Measurements from ENCODE around the gene CELF4.

Gene CELF4

DNA sequence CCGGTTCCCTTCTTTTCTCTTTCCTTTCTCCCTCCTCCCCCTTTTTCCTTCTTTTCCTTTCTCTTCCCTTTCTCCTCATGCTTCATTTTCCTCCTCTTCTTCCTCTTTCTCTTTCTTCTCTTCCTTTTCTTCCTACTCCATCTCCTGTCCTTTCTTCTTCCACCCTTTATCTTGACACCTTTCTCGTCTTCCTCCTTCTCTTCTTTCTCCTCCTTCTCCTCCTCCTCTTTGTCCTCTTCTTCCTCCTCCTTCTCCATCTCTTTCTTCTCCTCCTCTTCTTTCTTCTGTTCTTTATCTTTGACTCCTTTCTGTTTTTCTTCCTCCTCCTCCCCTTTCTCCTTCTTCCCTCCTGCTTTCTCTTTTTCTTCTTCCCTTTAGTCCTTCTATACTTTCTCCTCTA is 53.2 kb downstream of the CELF4 start:
- H3K27ac ChIP-seq, result no peak overlapping the region

DNA sequence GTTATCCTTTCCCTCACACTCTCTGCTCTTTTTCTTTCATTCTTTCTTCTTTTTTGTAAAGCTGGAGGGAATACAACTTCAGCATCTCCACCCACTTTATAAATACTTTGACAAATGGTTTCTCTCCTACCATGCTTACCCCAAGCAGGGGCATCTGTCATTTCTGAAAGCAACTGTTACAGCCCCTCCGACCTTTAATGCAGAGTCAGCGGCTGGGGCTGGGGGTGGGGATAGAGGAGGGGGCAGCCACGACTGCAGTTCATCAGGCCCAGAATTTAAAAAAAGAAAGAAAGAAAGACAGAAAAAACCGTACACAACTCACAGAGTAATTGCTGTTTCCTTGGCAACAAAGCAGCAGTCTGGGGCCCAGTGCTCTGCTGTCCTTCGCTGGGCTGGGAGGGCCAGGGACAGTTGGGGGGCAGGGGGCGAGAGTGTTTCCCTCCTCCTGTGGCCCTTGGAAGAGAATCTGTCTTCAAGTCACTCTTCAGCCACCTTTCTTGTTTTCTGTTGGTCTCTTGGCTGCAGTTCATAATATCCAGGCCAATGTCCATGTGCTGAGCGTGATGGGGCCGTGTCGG is 53.8 kb downstream of the CELF4 start:
- Histone ChIP-seq H3K4me3 (ENCODE audit: low read depth, low read length) (no peak overlapping the region), H3K36me3 (no peaks in the 10 kb centered on the region), H3K9me3 (ENCODE audit: severe bottlenecking) (peaks cover 11% of the 10 kb centered on the region), H3K27ac (no peak overlapping the region), H3K27me3 (ENCODE audit: insufficient read depth, low read depth, severe bottlenecking) (no peaks in the 10 kb centered on the region)
- TF ChIP-seq, protein P1, sequence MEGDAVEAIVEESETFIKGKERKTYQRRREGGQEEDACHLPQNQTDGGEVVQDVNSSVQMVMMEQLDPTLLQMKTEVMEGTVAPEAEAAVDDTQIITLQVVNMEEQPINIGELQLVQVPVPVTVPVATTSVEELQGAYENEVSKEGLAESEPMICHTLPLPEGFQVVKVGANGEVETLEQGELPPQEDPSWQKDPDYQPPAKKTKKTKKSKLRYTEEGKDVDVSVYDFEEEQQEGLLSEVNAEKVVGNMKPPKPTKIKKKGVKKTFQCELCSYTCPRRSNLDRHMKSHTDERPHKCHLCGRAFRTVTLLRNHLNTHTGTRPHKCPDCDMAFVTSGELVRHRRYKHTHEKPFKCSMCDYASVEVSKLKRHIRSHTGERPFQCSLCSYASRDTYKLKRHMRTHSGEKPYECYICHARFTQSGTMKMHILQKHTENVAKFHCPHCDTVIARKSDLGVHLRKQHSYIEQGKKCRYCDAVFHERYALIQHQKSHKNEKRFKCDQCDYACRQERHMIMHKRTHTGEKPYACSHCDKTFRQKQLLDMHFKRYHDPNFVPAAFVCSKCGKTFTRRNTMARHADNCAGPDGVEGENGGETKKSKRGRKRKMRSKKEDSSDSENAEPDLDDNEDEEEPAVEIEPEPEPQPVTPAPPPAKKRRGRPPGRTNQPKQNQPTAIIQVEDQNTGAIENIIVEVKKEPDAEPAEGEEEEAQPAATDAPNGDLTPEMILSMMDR (IDR thresholded peaks at IDR 0.05; ENCODE audit: low read depth, low read length), result no peak
- DNase-seq, result no peak

More for the DNA sequence above, 53.2 kb downstream of the CELF4 start:
- Histone ChIP-seq H3K36me3 (no peaks in the 10 kb centered on the region), H3K4me3 (ENCODE audit: low read depth, low read length) (no peak overlapping the region), H3K27me3 (ENCODE audit: insufficient read depth, low read depth, severe bottlenecking) (no peaks in the 10 kb centered on the region), H3K9me3 (ENCODE audit: severe bottlenecking) (peaks cover 11% of the 10 kb centered on the region)
- no peak for DNase-seq
- TF ChIP-seq, protein P1 (IDR thresholded peaks at IDR 0.05; ENCODE audit: low read depth, low read length), result no peak

DNA sequence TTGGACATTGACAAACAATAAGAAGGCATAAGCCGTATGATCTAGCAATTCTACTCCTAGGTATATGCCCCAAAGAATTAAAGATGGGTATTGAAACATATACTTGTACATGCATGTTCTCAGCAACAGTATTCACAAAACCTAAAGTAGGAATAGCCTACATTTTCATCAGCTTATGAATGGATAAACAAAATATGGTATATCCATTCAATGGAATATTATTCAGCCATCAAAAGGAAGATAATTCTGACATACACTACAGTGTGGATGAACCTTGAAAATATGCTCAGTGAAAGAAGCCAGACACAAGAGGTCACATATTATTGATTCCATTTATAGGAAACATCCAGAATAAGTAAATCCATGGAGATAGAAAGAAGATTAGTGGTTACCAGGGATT is 56.0 kb downstream of the CELF4 start:
- H3K4me3 ChIP-seq (ENCODE audit: low read depth, low read length), result no peak overlapping the region
- TF ChIP-seq, protein P1 (IDR thresholded peaks at IDR 0.05; ENCODE audit: low read depth, low read length), result no peak
- peaks cover 11% of the 10 kb centered on the region for H3K9me3 ChIP-seq (ENCODE audit: severe bottlenecking)
- no peak overlapping the region for H3K27ac ChIP-seq
- no peaks in the 10 kb centered on the region for H3K27me3 ChIP-seq (ENCODE audit: insufficient read depth, low read depth, severe bottlenecking)
- DNase-seq, result no peak
- H3K36me3 ChIP-seq, result no peaks in the 10 kb centered on the region

DNA sequence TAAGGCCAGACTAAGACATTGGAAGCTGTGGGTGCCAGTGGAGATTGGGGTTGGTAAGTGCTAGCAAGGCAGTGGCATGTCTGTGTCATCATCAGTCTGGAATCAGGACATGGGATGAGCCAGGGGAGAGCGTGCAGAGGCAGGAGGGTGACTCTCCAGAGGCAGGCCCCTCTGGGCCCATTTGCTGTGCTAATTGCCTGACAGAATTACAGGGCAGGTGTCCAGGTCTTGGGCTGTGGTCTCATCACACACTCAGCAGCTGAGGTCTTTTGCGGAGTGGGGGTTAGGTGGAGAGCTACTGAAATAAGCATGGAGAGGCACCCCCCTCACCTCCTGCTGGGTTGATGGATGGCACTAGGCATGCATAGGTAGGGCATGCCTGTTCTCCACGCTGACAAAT is 57.4 kb downstream of the CELF4 start:
- H3K27me3 ChIP-seq (ENCODE audit: insufficient read depth, low read depth, severe bottlenecking), result no peaks in the 10 kb centered on the region
- TF ChIP-seq, protein P1 (IDR thresholded peaks at IDR 0.05; ENCODE audit: low read depth, low read length), result no peak
- no peaks in the 10 kb centered on the region for H3K36me3 ChIP-seq
- no peak overlapping the region for H3K4me3 ChIP-seq (ENCODE audit: low read depth, low read length)
- no peak overlapping the region for H3K27ac ChIP-seq
- peaks cover 11% of the 10 kb centered on the region for H3K9me3 ChIP-seq (ENCODE audit: severe bottlenecking)
- DNase-seq, result no peak

DNA sequence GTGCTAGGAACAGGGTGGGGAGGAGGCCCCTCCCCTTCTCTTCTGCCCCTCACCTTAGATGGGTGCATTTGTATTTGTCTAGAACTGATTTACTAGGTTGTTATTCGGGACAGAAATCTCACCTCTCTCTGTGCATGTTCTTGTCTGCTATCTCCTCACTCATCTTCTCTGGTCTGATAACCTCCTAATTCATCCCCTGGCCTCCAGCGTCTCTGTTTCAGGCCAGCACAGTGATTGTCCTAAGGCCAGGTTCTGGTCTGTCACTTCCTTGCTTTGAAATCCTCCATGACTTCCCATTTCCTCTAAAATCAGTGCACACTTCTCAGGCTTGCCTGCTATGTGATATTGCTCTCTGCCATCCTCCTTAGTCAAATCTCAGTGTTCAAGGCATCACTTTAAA is 58.4 kb downstream of the CELF4 start:
- DNase-seq, result no peak
- H3K27me3 ChIP-seq (ENCODE audit: insufficient read depth, low read depth, severe bottlenecking), result no peaks in the 10 kb centered on the region
- H3K9me3 ChIP-seq (ENCODE audit: severe bottlenecking), result peaks cover 11% of the 10 kb centered on the region
- TF ChIP-seq, protein P1 (IDR thresholded peaks at IDR 0.05; ENCODE audit: low read depth, low read length), result no peak
- H3K36me3 ChIP-seq, result no peaks in the 10 kb centered on the region
- H3K4me3 ChIP-seq (ENCODE audit: low read depth, low read length), result no peak overlapping the region
- H3K27ac ChIP-seq, result no peak overlapping the region

DNA sequence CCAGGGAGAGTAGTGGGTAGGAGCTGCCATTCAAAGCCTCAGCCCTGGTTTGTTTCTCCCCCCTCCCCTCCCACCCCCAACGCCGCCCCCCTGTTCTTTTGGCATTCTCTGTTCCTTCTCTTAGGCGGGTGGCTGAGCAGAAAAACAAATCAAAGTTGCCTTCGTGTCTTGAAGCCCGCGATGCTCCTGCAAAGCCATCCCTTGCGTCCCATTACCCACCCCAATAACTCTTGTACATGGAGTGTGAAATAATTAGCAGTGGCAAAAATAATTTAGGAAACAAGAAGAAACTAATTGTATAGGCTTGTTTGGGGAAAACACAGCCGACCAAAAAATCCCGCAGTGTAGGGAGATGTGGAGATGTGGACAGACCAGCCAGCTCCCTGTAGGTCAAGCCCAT is 59.6 kb downstream of the CELF4 start:
- TF ChIP-seq, protein P1 (IDR thresholded peaks at IDR 0.05; ENCODE audit: low read depth, low read length), result no peak
- no peak overlapping the region for H3K4me3 ChIP-seq (ENCODE audit: low read depth, low read length)
- H3K27ac ChIP-seq, result no peak overlapping the region
- no peaks in the 10 kb centered on the region for H3K36me3 ChIP-seq
- H3K27me3 ChIP-seq (ENCODE audit: insufficient read depth, low read depth, severe bottlenecking), result no peaks in the 10 kb centered on the region
- DNase-seq, result no peak
- peaks cover 11% of the 10 kb centered on the region for H3K9me3 ChIP-seq (ENCODE audit: severe bottlenecking)
